GM12865 (cell line): ENCODE results near the gene IGSF10.

Experiments used
- DNase-seq: peaks from one replicate; pipeline ENCODE4 v3.0.0; 2010; ENCODE audit warnings: low read depth
- H3K4me3 ChIP-seq: 2 replicates; pipeline ENCODE4 v1.5.1; 2011; ENCODE audit warnings: mild to moderate bottlenecking, low read depth, low read length, control low read depth
- TF ChIP-seq, protein P1 (sequence below): IDR thresholded peaks from 2 replicates; pipeline ENCODE4 v1.5.1; 2011; ENCODE audit warnings: low read length, control low read depth, low read depth, inconsistent platforms; ENCODE audit not compliant: insufficient read depth; ENCODE audit errors: missing control alignments

IGSF10 gene

GRCh38 chr3:151423091-151423490 lies 37.8 kb downstream of the IGSF10 start:
- TF ChIP-seq, protein P1, sequence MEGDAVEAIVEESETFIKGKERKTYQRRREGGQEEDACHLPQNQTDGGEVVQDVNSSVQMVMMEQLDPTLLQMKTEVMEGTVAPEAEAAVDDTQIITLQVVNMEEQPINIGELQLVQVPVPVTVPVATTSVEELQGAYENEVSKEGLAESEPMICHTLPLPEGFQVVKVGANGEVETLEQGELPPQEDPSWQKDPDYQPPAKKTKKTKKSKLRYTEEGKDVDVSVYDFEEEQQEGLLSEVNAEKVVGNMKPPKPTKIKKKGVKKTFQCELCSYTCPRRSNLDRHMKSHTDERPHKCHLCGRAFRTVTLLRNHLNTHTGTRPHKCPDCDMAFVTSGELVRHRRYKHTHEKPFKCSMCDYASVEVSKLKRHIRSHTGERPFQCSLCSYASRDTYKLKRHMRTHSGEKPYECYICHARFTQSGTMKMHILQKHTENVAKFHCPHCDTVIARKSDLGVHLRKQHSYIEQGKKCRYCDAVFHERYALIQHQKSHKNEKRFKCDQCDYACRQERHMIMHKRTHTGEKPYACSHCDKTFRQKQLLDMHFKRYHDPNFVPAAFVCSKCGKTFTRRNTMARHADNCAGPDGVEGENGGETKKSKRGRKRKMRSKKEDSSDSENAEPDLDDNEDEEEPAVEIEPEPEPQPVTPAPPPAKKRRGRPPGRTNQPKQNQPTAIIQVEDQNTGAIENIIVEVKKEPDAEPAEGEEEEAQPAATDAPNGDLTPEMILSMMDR, result no peak
- no peak for DNase-seq
- no peak overlapping the region for H3K4me3 ChIP-seq

GRCh38 chr3:151421938-151422337 lies 38.9 kb downstream of the IGSF10 start:
- peak; percentile 37 for DNase-seq
- TF ChIP-seq, protein P1, result peak; percentile 11
- no peak overlapping the region for H3K4me3 ChIP-seq

DNA sequence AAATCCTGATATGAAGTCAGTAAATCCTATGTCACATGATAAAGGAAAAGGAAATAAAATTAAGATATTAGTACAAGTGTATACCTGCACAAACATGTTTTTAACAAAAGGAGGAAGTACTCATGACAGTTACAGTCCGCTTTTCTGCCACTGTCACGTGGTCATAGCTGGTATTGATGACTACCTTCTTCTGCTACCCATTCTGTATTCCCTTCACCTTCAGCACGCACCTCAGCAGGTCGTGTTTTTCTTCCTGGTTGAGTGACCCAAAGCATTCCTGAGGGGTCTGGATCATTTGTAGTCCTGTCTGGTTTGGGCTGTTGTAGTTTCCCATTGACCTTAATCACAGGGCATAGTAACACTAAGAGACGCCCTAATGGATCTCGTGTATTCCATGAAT lies 41.1 kb downstream of the IGSF10 start:
- TF ChIP-seq, protein P1, result no peak
- H3K4me3 ChIP-seq, result no peak overlapping the region
- no peak for DNase-seq

DNA sequence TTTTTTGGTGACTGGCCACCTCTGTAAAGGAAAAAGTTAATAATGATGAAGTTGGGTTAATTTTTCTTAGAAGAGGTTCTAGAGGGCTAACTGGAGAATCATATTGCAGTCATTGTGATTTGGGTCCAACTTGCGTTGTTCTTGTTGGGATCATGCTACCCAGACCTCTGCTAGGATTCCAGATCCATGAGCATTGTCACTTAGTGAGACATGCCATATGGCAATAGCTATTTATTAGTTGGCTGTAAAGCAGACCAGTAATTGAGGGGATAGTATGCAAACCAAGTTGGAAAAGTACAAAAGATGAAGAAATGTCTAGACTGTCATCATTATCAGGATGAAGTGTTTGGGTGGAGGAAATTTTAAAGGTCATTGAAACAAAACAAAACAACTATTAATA lies 45.6 kb downstream of the IGSF10 start:
- TF ChIP-seq, protein P1, result no peak
- H3K4me3 ChIP-seq, result no peak overlapping the region
- DNase-seq, result no peak

DNA sequence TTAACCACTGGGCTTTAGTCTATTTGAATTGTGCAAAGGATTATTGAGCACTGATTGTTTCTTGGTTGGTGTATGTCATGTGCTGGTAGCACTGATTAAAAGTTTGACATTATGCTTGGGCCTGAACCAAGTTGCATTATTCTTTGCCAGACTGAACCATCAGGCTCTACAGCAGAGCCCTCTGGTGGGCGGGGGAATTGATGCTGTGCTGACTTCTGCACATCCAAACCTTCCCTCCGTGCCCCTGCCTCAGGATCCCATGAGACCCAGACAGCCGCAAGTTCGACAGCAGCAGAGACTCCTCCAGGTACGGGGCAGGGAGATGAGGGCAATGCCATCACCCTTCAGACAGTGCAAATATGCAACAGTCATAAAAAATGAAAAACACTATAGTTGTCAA lies 47.9 kb downstream of the IGSF10 start:
- TF ChIP-seq, protein P1, result no peak
- H3K4me3 ChIP-seq, result no peak overlapping the region
- no peak for DNase-seq
